ENCODE results near the gene CHST2.

GRCh38 chr3:143146486-143147274 lies 27.1 kb downstream of the CHST2 start:
- no peak for TF ChIP-seq GATA2 (IDR thresholded peaks at IDR 0.05; ENCODE audit: low read depth, low read length)
- TF ChIP-seq GATA3 (IDR thresholded peaks at IDR 0.05; ENCODE audit: low read depth, low read length) = no peak
